HEK293 (cell line): ENCODE results near the gene ELOVL6.

Experiments
- CTCF ChIA-PET: fragments of 350-600 bp; formaldehyde crosslinking; extraction: SDS; loops from one replicate; lab custom pipeline; 2021; ENCODE audit warnings: antibody characterized with exemption; lab: Yijun Ruan, JAX
- POLR2A ChIA-PET: fragments of 300-600 bp; formaldehyde crosslinking; extraction: SDS; loops from one replicate; lab custom pipeline; 2020; ENCODE audit warnings: antibody characterized with exemption, inconsistent platforms; lab: Yijun Ruan, JAX
- H3K27ac ChIP-seq: fragments of 200-500 bp; sonication (Bioruptor generic); 2 replicates; pipeline ENCODE4 v1.5.1; 2014; ENCODE audit warnings: low read depth, low read length, control low read depth, inconsistent platforms; ENCODE audit errors: extremely low read depth
- H3K36me3 ChIP-seq, 2 experiments: fragments of 200-500 bp in 1 of 2; sonication (Bioruptor generic) in 1 of 2; 1 replicate in 1 of 2; 2 replicates in 1 of 2; pipeline ENCODE4 v1.5.1; 2014 to 2017; ENCODE audit warnings: inconsistent platforms in 2 of 2, low read length in 2 of 2; ENCODE audit not compliant: control insufficient read depth in 2 of 2, insufficient read depth in 1 of 2
- H3K4me1 ChIP-seq: fragments of 200-500 bp; sonication (Bioruptor generic); 2 replicates; pipeline ENCODE4 v1.5.1; 2014; ENCODE audit warnings: mild to moderate bottlenecking, low read length, inconsistent platforms; ENCODE audit not compliant: control insufficient read depth, insufficient read depth
- H3K4me3 ChIP-seq: 2 replicates; pipeline ENCODE4 v1.5.1; 2011; ENCODE audit warnings: low read depth, mild to moderate bottlenecking, control low read depth, low read length, moderate library complexity
- H3K9me3 ChIP-seq: fragments of 200-500 bp; sonication (Bioruptor generic); 2 replicates; pipeline ENCODE4 v1.5.1; 2014; ENCODE audit warnings: low read depth, low read length, inconsistent platforms; ENCODE audit not compliant: control insufficient read depth, insufficient read depth
- AEBP2 ChIP-seq: fragments of 450-650 bp; formaldehyde crosslinking; IDR thresholded peaks from 2 replicates; pipeline ENCODE4 v1.5.1; 2016; ENCODE audit warnings: missing biosample characterization, missing genetic modification characterization, borderline replicate concordance
- ATF2 ChIP-seq: fragments of 450-650 bp; formaldehyde crosslinking; IDR thresholded peaks from 2 replicates; pipeline ENCODE4 v1.5.1; 2016; ENCODE audit warnings: missing biosample characterization, missing genetic modification characterization, low read depth
- BCL11A ChIP-seq: fragments of 450-650 bp; formaldehyde crosslinking; IDR thresholded peaks from 2 replicates; pipeline ENCODE4 v1.5.1; 2016; ENCODE audit warnings: low read depth, missing biosample characterization, missing genetic modification characterization
- GLI2 ChIP-seq: fragments of 450-650 bp; formaldehyde crosslinking; IDR thresholded peaks from 2 replicates; pipeline ENCODE4; 2017; ENCODE audit warnings: missing biosample characterization, missing genetic modification characterization, low read depth, borderline replicate concordance
- GLIS2 ChIP-seq: fragments of 450-650 bp; formaldehyde crosslinking; IDR thresholded peaks from 2 replicates; pipeline ENCODE4 v1.5.1; 2016; ENCODE audit warnings: missing biosample characterization, missing genetic modification characterization
- KLF17 ChIP-seq: fragments of 450-650 bp; formaldehyde crosslinking; IDR thresholded peaks from 2 replicates; pipeline ENCODE4 v1.5.1; 2016; ENCODE audit warnings: missing biosample characterization, missing genetic modification characterization
- KLF8 ChIP-seq: fragments of 450-650 bp; formaldehyde crosslinking; IDR thresholded peaks from 2 replicates; pipeline ENCODE4 v1.5.1; 2016; ENCODE audit warnings: missing biosample characterization, missing genetic modification characterization
- PATZ1 ChIP-seq: fragments of 450-650 bp; formaldehyde crosslinking; IDR thresholded peaks from 2 replicates; pipeline ENCODE4 v1.5.1; 2016; ENCODE audit warnings: missing biosample characterization, missing genetic modification characterization
- PBX3 ChIP-seq: sonication (generic); formaldehyde crosslinking; IDR thresholded peaks from 2 replicates; pipeline ENCODE4 v1.8.1; 2022; ENCODE audit warnings: mild to moderate bottlenecking, moderate library complexity, missing genetic modification reagents
- PRDM1 ChIP-seq: fragments of 450-650 bp; formaldehyde crosslinking; IDR thresholded peaks from 2 replicates; pipeline ENCODE4; 2016; ENCODE audit warnings: missing biosample characterization, missing genetic modification characterization
- PRDM10 ChIP-seq: fragments of 450-650 bp; formaldehyde crosslinking; IDR thresholded peaks from 2 replicates; pipeline ENCODE4 v1.5.1; 2016; ENCODE audit warnings: missing biosample characterization, missing genetic modification characterization
- ZFP41 ChIP-seq: fragments of 450-650 bp; formaldehyde crosslinking; IDR thresholded peaks from 2 replicates; pipeline ENCODE4 v1.5.1; 2016; ENCODE audit warnings: missing biosample characterization, missing genetic modification characterization, borderline replicate concordance
- ZIC2 ChIP-seq: fragments of 450-650 bp; formaldehyde crosslinking; IDR thresholded peaks from 2 replicates; pipeline ENCODE4 v1.5.1; 2016; ENCODE audit warnings: missing biosample characterization, missing genetic modification characterization
- ZNF140 ChIP-seq: fragments of 450-650 bp; formaldehyde crosslinking; IDR thresholded peaks from 2 replicates; pipeline ENCODE4 v1.5.1; 2016; ENCODE audit warnings: missing biosample characterization, missing genetic modification characterization
- ZNF211 ChIP-seq: fragments of 450-650 bp; formaldehyde crosslinking; IDR thresholded peaks from 2 replicates; pipeline ENCODE4 v1.5.1; 2016; ENCODE audit warnings: low read depth, missing biosample characterization, missing genetic modification characterization
- ZNF513 ChIP-seq: fragments of 450-650 bp; IDR thresholded peaks from 2 replicates; pipeline ENCODE4 v1.5.1; 2018; ENCODE audit warnings: missing biosample characterization, missing genetic modification characterization
- ZNF530 ChIP-seq: fragments of 450-650 bp; formaldehyde crosslinking; IDR thresholded peaks from 2 replicates; pipeline ENCODE4 v1.5.1; 2016; ENCODE audit warnings: low read depth, missing biosample characterization, missing genetic modification characterization
- ZNF843 ChIP-seq: fragments of 450-650 bp; formaldehyde crosslinking; IDR thresholded peaks from 2 replicates; pipeline ENCODE4 v1.5.1; 2016; ENCODE audit warnings: missing biosample characterization, missing genetic modification characterization

Gene ELOVL6

GRCh38 chr4:110025056-110025455 is 173.4 kb downstream of the ELOVL6 start (continued):
- no peak for TF ChIP-seq ATF2 (tag by site-specific recombination)
- TF ChIP-seq PRDM1 (tag by site-specific recombination), result no peak
- no peak for TF ChIP-seq PATZ1
- no peak for TF ChIP-seq GLIS2
- no peak for TF ChIP-seq ZNF843 (tag by site-specific recombination)
- no peak for TF ChIP-seq ZNF211 (tag by site-specific recombination)
- no peak for TF ChIP-seq KLF17 (tag by site-specific recombination)
- no peak for TF ChIP-seq AEBP2
- no peak for TF ChIP-seq ZIC2 (tag by site-specific recombination)
- no peak for TF ChIP-seq ZNF530 (tag by site-specific recombination)
- no peak for TF ChIP-seq ZNF513 (tag by site-specific recombination)
- no peak for TF ChIP-seq PRDM10 (tag by site-specific recombination)

- 0 out of 2 replicates have a peak, but pooled peaks cover 3% of the 10 kb centered on the region for H3K4me1 ChIP-seq
- no peaks in the 10 kb centered on the region for H3K9me3 ChIP-seq
- H3K36me3 ChIP-seq, result no peaks in the 10 kb centered on the region
- no peak for TF ChIP-seq ZNF140
- TF ChIP-seq PATZ1, result no peak
- no peak for TF ChIP-seq PBX3 (CRISPR knock-in tag)
- TF ChIP-seq ZFP41 (tag by site-specific recombination), result no peak
- TF ChIP-seq KLF8 (tag by site-specific recombination), result no peak
- TF ChIP-seq GLI2, result no peak
- no peak for TF ChIP-seq BCL11A (tag by site-specific recombination)
- POLR2A ChIA-PET, result no interaction called here
- CTCF ChIA-PET, result interaction anchor here (1.0 kb wide), 1 partner anchor 17 kb away, joined by 3 read pairs; no protein-coding TSS in a partner anchor
- H3K27ac ChIP-seq, result no peak overlapping the region
- no peak overlapping the region for H3K4me3 ChIP-seq
Measured at GRCh38 chr4:110022457-110022856, 176.0 kb downstream of the ELOVL6 start.
